ENCODE results near the gene NLRP6. TPM values are rescaled to one million over a fixed set of nuclear protein-coding genes. Genes with fewer than 3 reads are reported as not detected.

Gene NLRP6
- total RNA-seq, 1 donor from 2014 or later: not detected

DNA sequence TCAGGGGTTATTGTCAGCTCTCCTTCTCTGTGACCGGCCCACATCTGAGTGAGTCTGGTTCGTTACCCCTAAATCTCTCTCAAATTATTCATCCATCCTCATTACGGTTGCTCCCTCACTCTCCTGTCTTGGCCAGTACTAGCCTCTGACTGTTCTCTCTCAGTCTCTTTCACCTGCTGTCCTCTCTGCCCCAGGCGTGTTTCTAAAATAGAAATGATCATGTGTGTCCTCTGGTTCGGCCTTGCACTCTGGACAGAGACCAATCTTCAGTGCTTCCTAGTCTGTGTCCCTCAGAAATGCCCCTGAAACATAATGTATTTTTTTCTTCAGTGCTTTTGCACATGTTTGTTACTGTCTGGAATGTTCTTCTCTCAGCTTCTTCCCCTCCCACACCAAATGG, 36.6 kb upstream of the NLRP6 start:
- Mint-ChIP-seq H3K27ac (no peak overlapping the region), H3K9me3 (no peaks in the 10 kb centered on the region), H3K4me1 (peaks cover 14% of the 10 kb centered on the region), H3K36me3 (peaks cover 35% of the 10 kb centered on the region), H3K27me3 (ENCODE audit: low read depth) (no peaks in the 10 kb centered on the region), H3K4me3 (no peak overlapping the region)
- TF ChIP-seq, protein P1, sequence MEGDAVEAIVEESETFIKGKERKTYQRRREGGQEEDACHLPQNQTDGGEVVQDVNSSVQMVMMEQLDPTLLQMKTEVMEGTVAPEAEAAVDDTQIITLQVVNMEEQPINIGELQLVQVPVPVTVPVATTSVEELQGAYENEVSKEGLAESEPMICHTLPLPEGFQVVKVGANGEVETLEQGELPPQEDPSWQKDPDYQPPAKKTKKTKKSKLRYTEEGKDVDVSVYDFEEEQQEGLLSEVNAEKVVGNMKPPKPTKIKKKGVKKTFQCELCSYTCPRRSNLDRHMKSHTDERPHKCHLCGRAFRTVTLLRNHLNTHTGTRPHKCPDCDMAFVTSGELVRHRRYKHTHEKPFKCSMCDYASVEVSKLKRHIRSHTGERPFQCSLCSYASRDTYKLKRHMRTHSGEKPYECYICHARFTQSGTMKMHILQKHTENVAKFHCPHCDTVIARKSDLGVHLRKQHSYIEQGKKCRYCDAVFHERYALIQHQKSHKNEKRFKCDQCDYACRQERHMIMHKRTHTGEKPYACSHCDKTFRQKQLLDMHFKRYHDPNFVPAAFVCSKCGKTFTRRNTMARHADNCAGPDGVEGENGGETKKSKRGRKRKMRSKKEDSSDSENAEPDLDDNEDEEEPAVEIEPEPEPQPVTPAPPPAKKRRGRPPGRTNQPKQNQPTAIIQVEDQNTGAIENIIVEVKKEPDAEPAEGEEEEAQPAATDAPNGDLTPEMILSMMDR (IDR thresholded peaks at IDR 0.05; ENCODE audit: unreplicated experiment): no peak
- DNase-seq (ENCODE audit: low spot score in 2 of 2, unreplicated experiment in 2 of 2): no peak

DNA sequence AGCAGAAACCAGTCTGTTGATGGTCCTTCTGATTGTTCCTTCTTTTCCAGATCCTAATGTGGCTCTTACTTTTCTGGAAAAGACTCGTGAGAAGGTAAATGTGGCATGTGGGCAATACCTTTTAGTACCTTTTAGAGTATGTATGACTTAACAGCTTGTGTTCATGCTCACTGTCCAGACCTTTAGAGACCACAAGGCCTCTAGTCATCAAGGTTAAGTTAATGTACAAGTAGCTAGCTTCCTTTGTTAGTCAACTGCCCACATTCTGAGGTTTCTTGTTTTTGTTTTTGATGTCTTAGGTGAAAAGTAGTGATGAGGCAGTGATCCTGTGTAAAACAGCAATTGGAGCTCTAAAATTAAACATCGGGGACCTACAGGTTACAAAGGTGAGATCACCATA, 33.8 kb upstream of the NLRP6 start:
- DNase-seq (ENCODE audit: low spot score in 2 of 2, unreplicated experiment in 2 of 2): no peak
- Mint-ChIP-seq H3K27me3 (ENCODE audit: low read depth) (no peaks in the 10 kb centered on the region), H3K36me3 (peaks cover 50% of the 10 kb centered on the region), H3K4me3 (no peak overlapping the region), H3K9me3 (no peaks in the 10 kb centered on the region), H3K27ac (no peak overlapping the region), H3K4me1 (no peaks in the 10 kb centered on the region)
- TF ChIP-seq, protein P1 (IDR thresholded peaks at IDR 0.05; ENCODE audit: unreplicated experiment): no peak

DNA sequence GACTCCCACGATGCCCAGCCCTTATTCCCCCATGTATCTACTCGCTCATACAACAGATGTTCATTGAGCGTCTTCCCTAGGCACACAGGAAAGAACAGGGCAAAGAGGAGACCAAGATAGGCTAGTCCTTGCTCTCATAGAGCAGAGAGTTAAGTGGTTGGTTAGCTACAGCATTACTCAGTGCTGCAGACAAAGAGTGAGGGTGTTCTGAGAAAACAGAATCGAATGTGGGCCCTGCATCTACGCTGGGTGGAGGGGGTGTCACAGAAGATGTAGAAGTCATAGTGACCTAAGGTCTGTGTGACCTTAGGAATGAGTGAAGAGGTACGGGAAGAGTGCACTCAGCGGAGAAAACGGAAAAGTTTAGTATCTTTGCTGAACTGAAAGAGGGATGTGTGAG, 29.1 kb upstream of the NLRP6 start:
- TF ChIP-seq, protein P1 (IDR thresholded peaks at IDR 0.05; ENCODE audit: unreplicated experiment): no peak
- DNase-seq (ENCODE audit: low spot score in 2 of 2, unreplicated experiment in 2 of 2): no peak
- no peaks in the 10 kb centered on the region for H3K27me3 Mint-ChIP-seq (ENCODE audit: low read depth)
- no peak overlapping the region for H3K4me3 Mint-ChIP-seq
- H3K27ac Mint-ChIP-seq: no peak overlapping the region
- H3K9me3 Mint-ChIP-seq: no peaks in the 10 kb centered on the region
- H3K4me1 Mint-ChIP-seq: no peaks in the 10 kb centered on the region
- peaks cover 51% of the 10 kb centered on the region for H3K36me3 Mint-ChIP-seq

DNA sequence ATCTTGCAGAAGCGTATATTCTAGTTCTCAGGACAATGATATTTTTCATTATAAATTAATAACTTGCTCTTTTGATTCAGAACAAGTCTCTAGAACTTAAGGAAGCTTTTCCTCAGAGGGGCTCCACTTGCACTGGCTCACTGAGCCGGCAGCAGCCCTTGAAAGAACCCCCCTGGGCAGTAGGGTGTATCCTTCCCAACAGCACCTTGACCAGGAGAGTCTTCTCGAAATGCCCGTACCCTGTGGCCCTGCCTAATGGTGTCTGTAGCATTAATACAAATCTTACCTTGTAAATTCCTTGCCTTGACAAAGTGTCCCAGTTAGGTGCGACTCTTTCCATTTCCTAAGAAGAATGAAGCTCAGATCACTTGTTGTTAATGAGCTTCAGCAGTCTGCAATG, 27.9 kb upstream of the NLRP6 start:
- no peaks in the 10 kb centered on the region for H3K4me1 Mint-ChIP-seq
- no peak overlapping the region for H3K27ac Mint-ChIP-seq
- no peak for DNase-seq (ENCODE audit: low spot score in 2 of 2, unreplicated experiment in 2 of 2)
- no peaks in the 10 kb centered on the region for H3K9me3 Mint-ChIP-seq
- H3K4me3 Mint-ChIP-seq: no peak overlapping the region
- H3K27me3 Mint-ChIP-seq (ENCODE audit: low read depth): no peaks in the 10 kb centered on the region
- TF ChIP-seq, protein P1 (IDR thresholded peaks at IDR 0.05; ENCODE audit: unreplicated experiment): no peak
- H3K36me3 Mint-ChIP-seq: peaks cover 46% of the 10 kb centered on the region

DNA sequence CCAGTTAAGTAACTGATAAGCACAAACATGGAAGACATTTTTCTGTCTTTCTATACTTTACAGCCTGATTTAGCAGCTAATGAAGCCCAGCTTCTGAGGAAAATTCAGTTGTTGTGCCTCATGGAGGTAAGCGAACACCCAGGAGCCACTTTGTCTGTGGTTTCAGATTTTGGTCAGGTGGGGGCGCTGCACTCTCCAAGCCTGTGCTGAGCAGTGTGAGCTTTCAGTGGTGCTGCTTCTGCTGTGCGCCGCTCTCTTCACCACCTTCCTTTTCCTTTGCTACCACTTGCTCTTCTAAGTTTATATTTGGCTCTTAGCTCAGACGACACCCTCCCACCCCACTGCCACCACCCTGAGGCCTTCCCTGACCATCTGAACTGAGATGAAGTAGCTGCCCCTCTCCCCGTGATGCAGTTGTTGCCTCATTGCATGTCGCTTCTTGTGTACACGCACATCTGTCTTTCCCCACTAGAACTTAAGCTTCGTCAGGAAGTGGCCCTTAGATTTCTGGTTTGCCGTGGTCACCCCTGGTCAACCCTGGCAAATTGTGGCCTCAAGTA, 27.4 kb upstream of the NLRP6 start:
- peak in 1 of 2 experiments; percentile 76 for DNase-seq (ENCODE audit: low spot score in 2 of 2, unreplicated experiment in 2 of 2)
- Mint-ChIP-seq H3K4me3 (no peak overlapping the region), H3K27ac (peak overlapping the region; percentile 64), H3K36me3 (peaks cover 43% of the 10 kb centered on the region), H3K4me1 (no peaks in the 10 kb centered on the region), H3K9me3 (no peaks in the 10 kb centered on the region), H3K27me3 (ENCODE audit: low read depth) (no peaks in the 10 kb centered on the region)
- TF ChIP-seq, protein P1 (IDR thresholded peaks at IDR 0.05; ENCODE audit: unreplicated experiment): peak; percentile 71

DNA sequence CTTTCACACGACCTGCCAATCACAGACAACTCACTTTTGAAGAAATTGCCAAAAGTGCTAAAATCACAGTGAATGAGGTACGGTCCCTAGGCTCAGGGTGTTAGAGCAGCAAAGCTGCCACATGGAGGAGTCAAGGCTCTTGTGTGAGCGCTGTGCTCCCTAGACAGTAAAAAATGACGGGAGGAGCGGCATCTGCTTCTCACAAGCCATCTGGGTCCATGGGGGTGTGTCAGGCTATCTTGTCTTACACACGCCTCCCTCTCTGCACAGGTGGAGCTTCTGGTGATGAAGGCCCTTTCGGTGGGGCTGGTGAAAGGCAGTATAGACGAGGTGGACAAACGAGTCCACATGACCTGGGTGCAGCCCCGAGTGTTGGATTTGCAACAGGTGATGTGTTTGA, 26.7 kb upstream of the NLRP6 start:
- Mint-ChIP-seq H3K27ac (no peak overlapping the region), H3K27me3 (ENCODE audit: low read depth) (no peaks in the 10 kb centered on the region), H3K4me1 (no peaks in the 10 kb centered on the region), H3K9me3 (no peaks in the 10 kb centered on the region), H3K36me3 (peaks cover 38% of the 10 kb centered on the region), H3K4me3 (no peak overlapping the region)
- DNase-seq (ENCODE audit: low spot score in 2 of 2, unreplicated experiment in 2 of 2): no peak
- TF ChIP-seq, protein P1 (IDR thresholded peaks at IDR 0.05; ENCODE audit: unreplicated experiment): no peak
